ENCODE results near the gene MIPEP. TPM values are rescaled to one million over a fixed set of nuclear protein-coding genes. Genes with fewer than 3 reads are reported as not detected.
A peak's percentile ranks its signal among the peaks of the same experiment; 100 is the strongest.

MIPEP gene
- total and polyA plus RNA-seq, 2 donors, result 13.2 to 22.7 TPM

DNA sequence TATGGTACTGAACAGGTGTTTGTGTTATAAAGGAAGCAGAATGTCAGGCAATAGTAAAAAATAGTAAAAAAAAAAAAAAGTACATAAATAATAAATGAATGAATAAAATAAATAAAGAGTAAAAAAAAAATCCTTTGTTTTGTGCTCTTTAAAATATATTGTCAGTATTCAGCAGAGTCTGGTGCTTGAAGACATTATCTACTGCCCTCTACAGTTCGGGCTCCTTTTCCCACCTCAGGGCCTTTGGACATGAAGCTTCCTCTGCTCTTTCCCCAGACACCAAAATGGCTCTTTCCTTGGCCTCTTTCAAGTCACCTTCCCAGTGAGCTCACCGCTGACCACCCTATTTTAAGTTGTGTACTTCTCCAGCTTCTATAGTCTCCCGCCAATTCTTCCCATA lies 181.5 kb downstream of the MIPEP start:
- peak in 1 of 9 donors; percentile 16 for DNase-seq (ENCODE audit: low read depth in 6 of 9, low spot score in 9 of 9)
- H3K4me3 ChIP-seq (ENCODE audit: low read length in 2 of 2), result no peak overlapping the region
- H3K27ac ChIP-seq (ENCODE audit: low read depth in 1 of 2, low read length in 1 of 2), result no peak overlapping the region
- H3K9me3 ChIP-seq (ENCODE audit: control insufficient read depth in 2 of 2, insufficient read depth in 1 of 2, low read length in 1 of 2), result no peaks in the 10 kb centered on the region
- H3K27me3 ChIP-seq (ENCODE audit: control insufficient read depth in 2 of 2, insufficient read depth in 1 of 2, low read length in 1 of 2), result no peaks in the 10 kb centered on the region
- 97% methylated on average over 3 of the region's 3 CpGs for WGBS
- no peaks in the 10 kb centered on the region for H3K4me1 ChIP-seq (ENCODE audit: control insufficient read depth in 2 of 2, insufficient read depth in 2 of 2, low read length in 2 of 2)
- no peaks in the 10 kb centered on the region for H3K36me3 ChIP-seq (ENCODE audit: control insufficient read depth in 2 of 2, insufficient read depth in 2 of 2, low read length in 1 of 2)

DNA sequence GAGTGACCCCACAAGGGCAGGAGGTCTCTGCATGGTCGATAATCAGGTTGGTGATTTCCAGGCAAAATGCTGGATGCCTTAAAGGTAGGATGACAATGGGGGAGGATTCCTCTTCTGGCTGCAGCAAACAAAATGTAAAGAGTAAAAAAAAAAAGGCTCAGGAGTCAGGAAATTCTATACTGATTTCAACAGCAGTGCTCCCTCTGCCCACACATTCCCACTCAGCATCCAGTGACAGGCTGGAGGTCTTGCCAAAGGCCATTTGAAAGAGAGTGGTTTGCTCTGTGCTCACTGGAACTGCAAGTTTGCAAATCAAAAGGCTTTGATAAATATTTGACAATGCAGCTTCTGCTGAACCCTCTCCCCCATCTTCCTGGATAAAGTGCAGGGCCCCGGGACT lies 183.6 kb downstream of the MIPEP start:
- H3K27me3 ChIP-seq (ENCODE audit: control insufficient read depth in 2 of 2, insufficient read depth in 1 of 2, low read length in 1 of 2), result no peaks in the 10 kb centered on the region
- DNase-seq (ENCODE audit: low read depth in 6 of 9, low spot score in 9 of 9), result no peak
- no peak overlapping the region for H3K4me3 ChIP-seq (ENCODE audit: low read length in 2 of 2)
- H3K27ac ChIP-seq (ENCODE audit: low read depth in 1 of 2, low read length in 1 of 2), result no peak overlapping the region
- H3K4me1 ChIP-seq (ENCODE audit: control insufficient read depth in 2 of 2, insufficient read depth in 2 of 2, low read length in 2 of 2), result peaks cover 0 to 2% of the 10 kb centered on the region in 2 donors
- 95% methylated on average over 2 of the region's 2 CpGs for WGBS
- no peaks in the 10 kb centered on the region for H3K36me3 ChIP-seq (ENCODE audit: control insufficient read depth in 2 of 2, insufficient read depth in 2 of 2, low read length in 1 of 2)
- H3K9me3 ChIP-seq (ENCODE audit: control insufficient read depth in 2 of 2, insufficient read depth in 1 of 2, low read length in 1 of 2), result no peaks in the 10 kb centered on the region

DNA sequence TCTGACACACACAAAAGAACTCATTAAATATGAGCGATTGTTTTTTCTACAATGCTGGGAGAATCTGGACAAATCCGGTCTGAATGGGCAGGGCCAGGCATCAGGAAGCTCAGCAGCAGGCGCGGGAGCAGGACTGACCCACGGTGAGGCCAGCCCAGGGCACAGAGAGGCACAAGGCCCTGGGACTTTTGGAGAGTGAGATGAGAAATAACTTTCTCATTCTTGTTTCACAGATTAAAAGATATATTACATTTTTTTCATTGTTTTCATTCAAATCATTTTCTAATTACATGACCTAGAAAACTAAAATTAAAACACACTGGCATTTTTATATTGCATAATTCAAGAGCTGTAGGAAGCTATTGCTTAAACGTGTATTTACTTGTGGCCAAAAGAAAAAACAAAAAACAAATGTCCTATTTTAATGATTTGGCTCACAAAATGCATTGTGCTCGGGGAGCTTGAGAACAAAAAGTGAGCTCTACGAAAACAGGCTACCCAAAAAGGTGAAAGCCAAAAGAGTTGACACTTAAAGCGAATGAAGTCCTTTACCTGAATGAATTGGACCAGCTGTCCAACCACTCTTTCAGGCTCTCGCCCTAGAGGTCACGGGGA lies 185.8 kb downstream of the MIPEP start:
- Histone ChIP-seq H3K4me1 (ENCODE audit: control insufficient read depth in 2 of 2, insufficient read depth in 2 of 2, low read length in 2 of 2) (peaks cover 0 to 2% of the 10 kb centered on the region in 2 donors), H3K9me3 (ENCODE audit: control insufficient read depth in 2 of 2, insufficient read depth in 1 of 2, low read length in 1 of 2) (no peaks in the 10 kb centered on the region), H3K4me3 (ENCODE audit: low read length in 2 of 2) (no peak overlapping the region), H3K27me3 (ENCODE audit: control insufficient read depth in 2 of 2, insufficient read depth in 1 of 2, low read length in 1 of 2) (no peaks in the 10 kb centered on the region), H3K36me3 (ENCODE audit: control insufficient read depth in 2 of 2, insufficient read depth in 2 of 2, low read length in 1 of 2) (no peaks in the 10 kb centered on the region), H3K27ac (ENCODE audit: low read depth in 1 of 2, low read length in 1 of 2) (peak overlapping the region in 1 of 2 donors; percentile 2)
- DNase-seq (ENCODE audit: low read depth in 6 of 9, low spot score in 9 of 9), result no peak
- 96% methylated on average over 11 of the region's 11 CpGs for WGBS

DNA sequence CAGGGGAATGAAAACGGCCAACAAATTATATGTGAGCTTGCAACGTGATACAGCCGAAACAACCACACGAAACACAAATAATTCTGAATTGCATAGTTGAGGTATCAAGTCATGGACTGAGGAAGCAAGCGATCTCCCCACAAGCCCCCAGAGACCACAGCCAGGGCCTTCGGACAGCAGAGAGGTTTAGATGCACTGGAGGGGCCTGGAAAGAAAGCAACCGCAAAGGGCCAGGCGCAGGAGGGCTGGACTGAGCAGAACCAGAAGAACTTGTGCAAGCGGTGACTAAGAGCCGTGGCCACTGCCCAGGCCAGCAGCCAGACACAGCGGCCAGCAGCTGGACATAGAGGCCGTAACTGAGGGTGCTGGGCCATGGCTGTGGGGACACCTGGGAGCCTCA lies 187.6 kb downstream of the MIPEP start:
- no peaks in the 10 kb centered on the region for H3K27me3 ChIP-seq (ENCODE audit: control insufficient read depth in 2 of 2, insufficient read depth in 1 of 2, low read length in 1 of 2)
- H3K9me3 ChIP-seq (ENCODE audit: control insufficient read depth in 2 of 2, insufficient read depth in 1 of 2, low read length in 1 of 2), result no peaks in the 10 kb centered on the region
- H3K4me1 ChIP-seq (ENCODE audit: control insufficient read depth in 2 of 2, insufficient read depth in 2 of 2, low read length in 2 of 2), result peaks cover 0 to 5% of the 10 kb centered on the region in 2 donors
- H3K4me3 ChIP-seq (ENCODE audit: low read length in 2 of 2), result no peak overlapping the region
- H3K27ac ChIP-seq (ENCODE audit: low read depth in 1 of 2, low read length in 1 of 2), result no peak overlapping the region
- DNase-seq (ENCODE audit: low read depth in 6 of 9, low spot score in 9 of 9), result no peak
- WGBS, result 97% methylated on average over 12 of the region's 12 CpGs
- H3K36me3 ChIP-seq (ENCODE audit: control insufficient read depth in 2 of 2, insufficient read depth in 2 of 2, low read length in 1 of 2), result no peaks in the 10 kb centered on the region

DNA sequence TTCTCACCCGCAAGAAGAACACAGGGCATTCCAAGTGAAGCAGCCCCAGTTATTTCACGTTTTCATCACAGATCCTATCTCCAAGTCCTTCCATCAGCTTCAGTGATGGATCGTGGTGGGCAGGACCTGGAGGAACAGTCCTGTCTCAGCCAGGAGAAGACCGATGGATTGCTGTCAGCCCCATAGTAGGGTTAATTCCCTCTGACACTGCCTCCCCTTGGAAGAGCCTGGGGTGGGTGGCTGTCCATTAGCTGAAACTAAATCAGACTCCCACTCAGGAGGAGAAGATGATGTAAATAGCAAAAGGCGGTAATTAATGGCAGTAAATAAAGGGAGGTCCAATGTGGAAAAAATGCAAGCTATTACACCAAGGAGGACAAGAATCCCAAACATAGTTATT lies 188.0 kb downstream of the MIPEP start:
- Histone ChIP-seq H3K27ac (ENCODE audit: low read depth in 1 of 2, low read length in 1 of 2) (no peak overlapping the region), H3K4me1 (ENCODE audit: control insufficient read depth in 2 of 2, insufficient read depth in 2 of 2, low read length in 2 of 2) (peaks cover 0 to 10% of the 10 kb centered on the region in 2 donors)
- no peak for DNase-seq (ENCODE audit: low read depth in 6 of 9, low spot score in 9 of 9)

DNA sequence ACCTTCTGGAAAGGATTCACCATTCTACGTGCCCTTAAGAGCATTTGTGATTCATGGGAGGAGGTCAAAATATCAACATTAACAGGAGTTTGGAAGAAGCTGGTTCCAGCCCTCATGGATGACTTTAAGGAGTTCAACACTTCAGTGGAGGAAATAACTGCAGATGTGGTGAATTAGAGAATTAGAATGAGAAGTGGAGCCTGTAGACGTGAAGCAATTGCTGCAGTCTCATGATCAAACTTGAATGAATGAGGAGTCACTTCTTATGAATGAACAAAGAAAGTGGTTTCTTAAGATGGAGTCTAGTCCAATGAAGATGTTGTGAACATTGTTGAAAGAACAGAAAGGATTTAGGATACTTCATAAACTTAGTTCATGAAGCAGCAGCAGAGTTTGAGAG lies 189.9 kb downstream of the MIPEP start:
- WGBS, result 99% methylated on average over 2 of the region's 2 CpGs
- Histone ChIP-seq H3K4me1 (ENCODE audit: control insufficient read depth in 2 of 2, insufficient read depth in 2 of 2, low read length in 2 of 2) (peaks cover 0 to 20% of the 10 kb centered on the region in 2 donors), H3K36me3 (ENCODE audit: control insufficient read depth in 2 of 2, insufficient read depth in 2 of 2, low read length in 1 of 2) (no peaks in the 10 kb centered on the region), H3K27me3 (ENCODE audit: control insufficient read depth in 2 of 2, insufficient read depth in 1 of 2, low read length in 1 of 2) (no peaks in the 10 kb centered on the region), H3K27ac (ENCODE audit: low read depth in 1 of 2, low read length in 1 of 2) (no peak overlapping the region), H3K4me3 (ENCODE audit: low read length in 2 of 2) (no peak overlapping the region), H3K9me3 (ENCODE audit: control insufficient read depth in 2 of 2, insufficient read depth in 1 of 2, low read length in 1 of 2) (no peaks in the 10 kb centered on the region)
- no peak for DNase-seq (ENCODE audit: low read depth in 6 of 9, low spot score in 9 of 9)

More for the DNA sequence above, 188.0 kb downstream of the MIPEP start:
- Histone ChIP-seq H3K36me3 (ENCODE audit: control insufficient read depth in 2 of 2, insufficient read depth in 2 of 2, low read length in 1 of 2) (no peaks in the 10 kb centered on the region), H3K9me3 (ENCODE audit: control insufficient read depth in 2 of 2, insufficient read depth in 1 of 2, low read length in 1 of 2) (no peaks in the 10 kb centered on the region), H3K27me3 (ENCODE audit: control insufficient read depth in 2 of 2, insufficient read depth in 1 of 2, low read length in 1 of 2) (no peaks in the 10 kb centered on the region), H3K4me3 (ENCODE audit: low read length in 2 of 2) (no peak overlapping the region)
- WGBS, result 97% methylated on average over 5 of the region's 5 CpGs

DNA sequence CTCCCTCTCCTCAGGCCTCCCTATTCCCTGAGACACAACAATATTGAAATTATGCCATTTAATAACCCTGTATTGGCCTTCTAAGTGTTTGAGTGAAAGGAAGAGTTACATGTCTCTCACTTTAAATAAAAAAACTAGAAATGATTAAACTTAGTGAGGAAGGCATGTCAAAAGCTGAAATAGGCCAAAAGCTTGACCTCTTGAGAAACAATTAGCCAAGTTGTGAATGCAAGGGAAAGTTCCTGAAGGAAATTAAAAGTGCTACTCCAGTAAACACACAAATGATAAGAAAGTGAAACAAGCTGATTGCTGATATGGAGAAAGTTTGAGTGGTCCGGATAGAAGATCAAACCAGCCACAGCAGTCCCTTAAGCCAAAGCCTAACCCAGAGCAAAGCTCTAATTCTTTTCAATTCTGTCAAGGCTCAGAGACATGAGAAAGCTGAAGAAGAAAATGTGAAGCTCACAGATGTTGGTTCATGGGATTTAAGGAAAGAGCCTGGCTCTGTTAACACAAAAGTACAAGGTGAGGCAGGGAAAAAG lies 191.4 kb downstream of the MIPEP start:
- H3K4me1 ChIP-seq (ENCODE audit: control insufficient read depth in 2 of 2, insufficient read depth in 2 of 2, low read length in 2 of 2), result peaks cover 0 to 20% of the 10 kb centered on the region in 2 donors
- H3K27me3 ChIP-seq (ENCODE audit: control insufficient read depth in 2 of 2, insufficient read depth in 1 of 2, low read length in 1 of 2), result no peaks in the 10 kb centered on the region
- no peak overlapping the region for H3K27ac ChIP-seq (ENCODE audit: low read depth in 1 of 2, low read length in 1 of 2)
- no peaks in the 10 kb centered on the region for H3K36me3 ChIP-seq (ENCODE audit: control insufficient read depth in 2 of 2, insufficient read depth in 2 of 2, low read length in 1 of 2)
- 90% methylated on average over 1 of the region's 1 CpG for WGBS
- H3K9me3 ChIP-seq (ENCODE audit: control insufficient read depth in 2 of 2, insufficient read depth in 1 of 2, low read length in 1 of 2), result no peaks in the 10 kb centered on the region
- no peak overlapping the region for H3K4me3 ChIP-seq (ENCODE audit: low read length in 2 of 2)
- DNase-seq (ENCODE audit: low read depth in 6 of 9, low spot score in 9 of 9), result peak in 1 of 9 donors; percentile 7

DNA sequence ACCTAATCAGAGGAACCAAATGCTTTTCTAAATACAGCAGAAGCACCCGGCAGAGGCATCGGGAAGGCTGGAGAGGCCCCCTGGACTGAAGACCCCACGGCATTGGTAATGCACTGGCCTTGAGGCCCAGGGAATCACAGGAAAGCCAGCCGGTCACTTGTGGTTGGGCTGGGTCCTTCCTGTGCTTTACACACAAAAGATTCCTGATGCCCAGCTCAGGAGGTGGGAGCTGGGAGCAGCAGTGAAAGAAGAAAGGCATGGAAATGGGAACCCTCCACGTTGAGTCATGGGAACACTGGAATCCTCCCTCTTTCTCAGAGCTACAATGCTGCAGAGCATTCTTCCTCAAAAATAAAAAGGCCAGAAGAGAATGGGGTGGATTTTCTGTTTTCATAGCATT lies 192.6 kb downstream of the MIPEP start:
- Histone ChIP-seq H3K4me3 (ENCODE audit: low read length in 2 of 2) (no peak overlapping the region), H3K27ac (ENCODE audit: low read depth in 1 of 2, low read length in 1 of 2) (no peak overlapping the region), H3K9me3 (ENCODE audit: control insufficient read depth in 2 of 2, insufficient read depth in 1 of 2, low read length in 1 of 2) (no peaks in the 10 kb centered on the region), H3K27me3 (ENCODE audit: control insufficient read depth in 2 of 2, insufficient read depth in 1 of 2, low read length in 1 of 2) (no peaks in the 10 kb centered on the region), H3K36me3 (ENCODE audit: control insufficient read depth in 2 of 2, insufficient read depth in 2 of 2, low read length in 1 of 2) (no peaks in the 10 kb centered on the region), H3K4me1 (ENCODE audit: control insufficient read depth in 2 of 2, insufficient read depth in 2 of 2, low read length in 2 of 2) (peaks cover 0 to 18% of the 10 kb centered on the region in 2 donors)
- DNase-seq (ENCODE audit: low read depth in 6 of 9, low spot score in 9 of 9), result no peak
- WGBS, result 94% methylated on average over 5 of the region's 5 CpGs

DNA sequence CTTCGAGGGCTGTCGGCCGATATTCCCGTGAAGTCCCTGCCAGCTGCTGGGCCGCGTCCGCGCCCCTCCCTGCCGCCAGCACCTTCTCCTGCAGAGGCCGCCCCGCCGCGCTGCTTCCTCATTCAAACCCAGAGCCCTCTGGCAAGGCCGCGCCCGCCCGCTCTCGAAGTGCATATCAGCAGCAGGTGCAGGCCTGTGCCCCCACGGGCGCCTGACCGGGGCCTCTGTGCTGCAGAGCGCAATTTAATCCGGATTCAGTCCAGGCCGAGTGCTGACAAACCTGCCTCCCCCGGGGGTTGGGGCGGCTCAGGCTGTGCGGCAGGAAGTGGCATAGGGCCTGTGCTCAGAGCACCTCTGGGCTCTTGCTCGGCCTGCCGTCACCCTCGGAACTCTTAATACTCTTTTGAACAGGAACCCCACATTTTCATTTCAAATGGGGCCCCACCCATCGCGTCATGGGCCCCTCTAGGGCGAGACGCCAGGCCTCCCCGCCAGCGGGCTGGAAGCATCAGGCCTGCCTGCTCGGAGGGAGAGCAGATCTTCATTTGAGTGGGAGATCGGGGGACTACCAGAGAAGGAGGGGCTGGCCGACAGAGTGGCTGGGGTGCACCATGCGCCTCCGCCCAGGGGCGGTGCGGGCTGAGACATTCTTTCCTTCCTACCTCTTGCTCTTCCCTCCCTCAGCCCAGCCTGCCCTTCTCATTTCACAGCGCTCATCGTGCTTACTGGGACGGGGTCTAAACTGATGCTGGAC lies 193.3 kb downstream of the MIPEP start:
- H3K4me3 ChIP-seq (ENCODE audit: low read length in 2 of 2), result peak overlapping the region; percentile 18 to 35
- H3K4me1 ChIP-seq (ENCODE audit: control insufficient read depth in 2 of 2, insufficient read depth in 2 of 2, low read length in 2 of 2), result peaks cover 0 to 18% of the 10 kb centered on the region in 2 donors
- no peaks in the 10 kb centered on the region for H3K27me3 ChIP-seq (ENCODE audit: control insufficient read depth in 2 of 2, insufficient read depth in 1 of 2, low read length in 1 of 2)
- H3K9me3 ChIP-seq (ENCODE audit: control insufficient read depth in 2 of 2, insufficient read depth in 1 of 2, low read length in 1 of 2), result no peaks in the 10 kb centered on the region
- 32% methylated on average over 46 of the region's 46 CpGs for WGBS
- peak overlapping the region; percentile 49 to 62 for H3K27ac ChIP-seq (ENCODE audit: low read depth in 1 of 2, low read length in 1 of 2)
- DNase-seq (ENCODE audit: low read depth in 6 of 9, low spot score in 9 of 9), result peak in 7 of 9 donors; percentile 49 to 83 (median 57)
- H3K36me3 ChIP-seq (ENCODE audit: control insufficient read depth in 2 of 2, insufficient read depth in 2 of 2, low read length in 1 of 2), result no peaks in the 10 kb centered on the region
